Measurements from ENCODE around the gene ECE1. TPM values are rescaled to one million over a fixed set of nuclear protein-coding genes. Genes with fewer than 3 reads are reported as not detected.

Gene ECE1
- total and polyA plus RNA-seq, 2 of the 13 experiments (the other 11 are each of a cell fraction or from before 2014, with no cell fraction given), result 13.5 to 21.2 TPM

DNA sequence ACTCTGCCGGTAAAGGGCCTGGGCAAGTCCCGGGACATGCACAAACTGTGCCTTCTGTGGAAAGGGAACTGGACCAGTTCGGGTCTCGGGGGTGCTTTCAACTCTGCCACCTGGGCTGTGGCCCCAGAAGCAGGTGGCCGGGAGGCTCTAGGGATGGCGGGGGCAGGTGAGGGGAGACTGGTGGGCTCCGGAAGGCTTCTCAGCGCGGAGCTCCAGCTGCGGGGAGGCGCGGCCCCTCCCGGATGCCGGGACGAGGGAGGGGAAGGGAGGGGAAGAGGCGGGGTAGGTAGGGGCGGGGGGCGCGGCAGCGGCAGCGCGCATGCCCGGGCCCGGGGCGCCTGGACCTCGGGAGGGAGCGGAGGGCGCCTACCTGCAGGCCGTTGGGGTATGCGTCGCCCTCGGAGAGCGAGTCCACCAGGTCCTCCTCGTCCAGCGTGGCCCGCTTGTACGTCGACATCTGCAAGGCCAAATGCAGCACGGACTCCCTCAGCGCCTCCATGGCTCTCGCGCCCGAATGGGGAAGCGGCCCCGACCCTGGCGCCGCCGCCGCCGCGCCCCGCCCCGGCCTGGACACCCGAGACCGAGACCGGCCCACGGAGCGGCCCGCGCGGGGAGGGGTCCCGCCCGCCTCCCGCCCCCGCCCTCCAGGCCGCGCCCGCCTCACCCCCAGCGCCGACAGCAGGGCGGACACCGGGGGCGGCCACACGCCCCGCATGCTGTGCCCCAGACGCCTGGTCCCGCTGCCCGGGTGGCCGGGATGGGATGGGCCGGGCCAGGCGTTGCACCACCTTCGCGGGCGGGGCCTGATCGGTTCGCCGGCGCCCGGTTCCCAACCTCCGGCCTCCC, at the start of gene ECE1 (continued):
- TF ChIP-seq ZNF773 (CRISPR knock-in tag; IDR thresholded peaks at IDR 0.05; ENCODE audit: borderline replicate concordance) (peak; percentile 51; the same call in 1 of the 2 replicates), ZKSCAN8 (CRISPR knock-in tag; IDR thresholded peaks at IDR 0.05; ENCODE audit: borderline replicate concordance) (no peak), ZNF24 (IDR thresholded peaks at IDR 0.05) (no peak), MAZ (IDR thresholded peaks at IDR 0.05; ENCODE audit: borderline replicate concordance, low read depth, low read length) (no peak), MAZ (CRISPR knock-in tag; IDR thresholded peaks at IDR 0.05; ENCODE audit: low read depth) (0 out of 2 replicates have a peak, but pooled peaks have one; percentile 35), NFE2L2 (IDR thresholded peaks at IDR 0.05; ENCODE audit: low read length) (no peak), FOXO1 (CRISPR knock-in tag; IDR thresholded peaks at IDR 0.05) (0 out of 2 replicates have a peak, but pooled peaks have one; percentile 6), ZNF263 (CRISPR knock-in tag; IDR thresholded peaks at IDR 0.05) (0 out of 2 replicates have a peak, but pooled peaks have one; percentile 19), ZNF777 (CRISPR knock-in tag; IDR thresholded peaks at IDR 0.05) (0 out of 2 replicates have a peak, but pooled peaks have one; percentile 36), JARID2 (CRISPR knock-in tag; IDR thresholded peaks at IDR 0.05; ENCODE audit: insufficient replicate concordance) (no peak), ZNF550 (CRISPR knock-in tag; IDR thresholded peaks at IDR 0.05; ENCODE audit: borderline replicate concordance) (no peak), KDM1A (CRISPR knock-in tag; IDR thresholded peaks at IDR 0.05) (no peak), PHF8 (CRISPR knock-in tag; IDR thresholded peaks at IDR 0.05) (peak; percentile 42; the same call in 1 of the 2 replicates)
- TF ChIP-seq, protein P1, sequence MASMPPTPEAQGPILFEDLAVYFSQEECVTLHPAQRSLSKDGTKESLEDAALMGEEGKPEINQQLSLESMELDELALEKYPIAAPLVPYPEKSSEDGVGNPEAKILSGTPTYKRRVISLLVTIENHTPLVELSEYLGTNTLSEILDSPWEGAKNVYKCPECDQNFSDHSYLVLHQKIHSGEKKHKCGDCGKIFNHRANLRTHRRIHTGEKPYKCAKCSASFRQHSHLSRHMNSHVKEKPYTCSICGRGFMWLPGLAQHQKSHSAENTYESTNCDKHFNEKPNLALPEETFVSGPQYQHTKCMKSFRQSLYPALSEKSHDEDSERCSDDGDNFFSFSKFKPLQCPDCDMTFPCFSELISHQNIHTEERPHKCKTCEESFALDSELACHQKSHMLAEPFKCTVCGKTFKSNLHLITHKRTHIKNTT (CRISPR knock-in tag; IDR thresholded peaks at IDR 0.05), result no peak
- TF ChIP-seq, protein P2, sequence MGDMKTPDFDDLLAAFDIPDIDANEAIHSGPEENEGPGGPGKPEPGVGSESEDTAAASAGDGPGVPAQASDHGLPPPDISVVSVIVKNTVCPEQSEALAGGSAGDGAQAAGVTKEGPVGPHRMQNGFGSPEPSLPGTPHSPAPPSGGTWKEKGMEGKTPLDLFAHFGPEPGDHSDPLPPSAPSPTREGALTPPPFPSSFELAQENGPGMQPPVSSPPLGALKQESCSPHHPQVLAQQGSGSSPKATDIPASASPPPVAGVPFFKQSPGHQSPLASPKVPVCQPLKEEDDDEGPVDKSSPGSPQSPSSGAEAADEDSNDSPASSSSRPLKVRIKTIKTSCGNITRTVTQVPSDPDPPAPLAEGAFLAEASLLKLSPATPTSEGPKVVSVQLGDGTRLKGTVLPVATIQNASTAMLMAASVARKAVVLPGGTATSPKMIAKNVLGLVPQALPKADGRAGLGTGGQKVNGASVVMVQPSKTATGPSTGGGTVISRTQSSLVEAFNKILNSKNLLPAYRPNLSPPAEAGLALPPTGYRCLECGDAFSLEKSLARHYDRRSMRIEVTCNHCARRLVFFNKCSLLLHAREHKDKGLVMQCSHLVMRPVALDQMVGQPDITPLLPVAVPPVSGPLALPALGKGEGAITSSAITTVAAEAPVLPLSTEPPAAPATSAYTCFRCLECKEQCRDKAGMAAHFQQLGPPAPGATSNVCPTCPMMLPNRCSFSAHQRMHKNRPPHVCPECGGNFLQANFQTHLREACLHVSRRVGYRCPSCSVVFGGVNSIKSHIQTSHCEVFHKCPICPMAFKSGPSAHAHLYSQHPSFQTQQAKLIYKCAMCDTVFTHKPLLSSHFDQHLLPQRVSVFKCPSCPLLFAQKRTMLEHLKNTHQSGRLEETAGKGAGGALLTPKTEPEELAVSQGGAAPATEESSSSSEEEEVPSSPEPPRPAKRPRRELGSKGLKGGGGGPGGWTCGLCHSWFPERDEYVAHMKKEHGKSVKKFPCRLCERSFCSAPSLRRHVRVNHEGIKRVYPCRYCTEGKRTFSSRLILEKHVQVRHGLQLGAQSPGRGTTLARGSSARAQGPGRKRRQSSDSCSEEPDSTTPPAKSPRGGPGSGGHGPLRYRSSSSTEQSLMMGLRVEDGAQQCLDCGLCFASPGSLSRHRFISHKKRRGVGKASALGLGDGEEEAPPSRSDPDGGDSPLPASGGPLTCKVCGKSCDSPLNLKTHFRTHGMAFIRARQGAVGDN (CRISPR knock-in tag; IDR thresholded peaks at IDR 0.05), result peak; percentile 63
- TF ChIP-seq, protein P3, sequence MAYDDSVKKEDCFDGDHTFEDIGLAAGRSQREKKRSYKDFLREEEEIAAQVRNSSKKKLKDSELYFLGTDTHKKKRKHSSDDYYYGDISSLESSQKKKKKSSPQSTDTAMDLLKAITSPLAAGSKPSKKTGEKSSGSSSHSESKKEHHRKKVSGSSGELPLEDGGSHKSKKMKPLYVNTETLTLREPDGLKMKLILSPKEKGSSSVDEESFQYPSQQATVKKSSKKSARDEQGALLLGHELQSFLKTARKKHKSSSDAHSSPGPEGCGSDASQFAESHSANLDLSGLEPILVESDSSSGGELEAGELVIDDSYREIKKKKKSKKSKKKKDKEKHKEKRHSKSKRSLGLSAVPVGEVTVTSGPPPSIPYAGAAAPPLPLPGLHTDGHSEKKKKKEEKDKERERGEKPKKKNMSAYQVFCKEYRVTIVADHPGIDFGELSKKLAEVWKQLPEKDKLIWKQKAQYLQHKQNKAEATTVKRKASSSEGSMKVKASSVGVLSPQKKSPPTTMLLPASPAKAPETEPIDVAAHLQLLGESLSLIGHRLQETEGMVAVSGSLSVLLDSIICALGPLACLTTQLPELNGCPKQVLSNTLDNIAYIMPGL (CRISPR knock-in tag; IDR thresholded peaks at IDR 0.05; ENCODE audit: borderline replicate concordance in 1 of 2, low read depth in 1 of 2), result no peak

Data from HepG2 (cell line).